ENCODE results near the gene TLCD2.
"Not testable (repeated sequence)": the region's sequence is repeated elsewhere in the genome, so short reads cannot be mapped to it uniquely, and the experiment has no call there.

TLCD2 gene

DNA sequence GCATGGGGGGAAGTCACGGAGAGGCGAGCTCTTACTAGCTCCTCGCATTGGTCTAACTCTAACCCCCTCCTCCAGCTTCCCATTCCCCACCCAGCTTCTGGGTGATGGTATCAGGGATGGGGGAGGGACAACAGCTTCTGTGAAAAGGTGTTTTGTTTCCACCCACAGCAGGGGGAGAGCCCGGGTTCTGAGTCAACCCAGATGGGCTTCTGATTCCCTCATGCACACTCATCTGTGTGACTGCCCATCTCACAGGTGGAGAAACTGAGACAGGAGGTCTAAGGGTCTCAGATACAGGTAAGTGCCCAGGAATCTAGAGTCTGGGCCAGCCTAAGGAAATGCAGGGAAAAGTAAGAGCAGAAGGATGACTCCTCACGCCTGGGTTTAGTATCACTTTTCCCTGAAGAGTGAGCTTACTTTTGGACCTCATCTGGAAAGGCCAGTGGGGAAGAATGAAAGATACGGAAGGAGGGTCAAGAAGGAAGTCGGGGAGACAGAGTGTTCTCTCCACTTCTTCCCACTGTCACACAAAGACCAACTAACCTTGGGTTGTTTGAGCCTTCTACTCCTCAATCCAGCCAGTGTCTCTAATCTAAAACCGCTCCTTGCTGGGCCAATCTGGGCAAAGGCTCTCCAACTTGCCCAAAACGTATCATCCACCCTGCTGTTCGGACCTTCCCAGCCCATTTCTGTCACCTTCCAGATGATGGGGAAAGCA lies 3.1 kb upstream of the TLCD2 start:
- DNase-seq, result no peak
- Histone ChIP-seq H3K4me3 (ENCODE audit: low read depth, low read length) (no peak overlapping the region), H3K27ac (no peak overlapping the region), H3K27me3 (ENCODE audit: insufficient read depth, low read depth, severe bottlenecking) (no peaks in the 10 kb centered on the region), H3K36me3 (no peaks in the 10 kb centered on the region), H3K9me3 (ENCODE audit: severe bottlenecking) (no peaks in the 10 kb centered on the region)
- TF ChIP-seq, protein P1, sequence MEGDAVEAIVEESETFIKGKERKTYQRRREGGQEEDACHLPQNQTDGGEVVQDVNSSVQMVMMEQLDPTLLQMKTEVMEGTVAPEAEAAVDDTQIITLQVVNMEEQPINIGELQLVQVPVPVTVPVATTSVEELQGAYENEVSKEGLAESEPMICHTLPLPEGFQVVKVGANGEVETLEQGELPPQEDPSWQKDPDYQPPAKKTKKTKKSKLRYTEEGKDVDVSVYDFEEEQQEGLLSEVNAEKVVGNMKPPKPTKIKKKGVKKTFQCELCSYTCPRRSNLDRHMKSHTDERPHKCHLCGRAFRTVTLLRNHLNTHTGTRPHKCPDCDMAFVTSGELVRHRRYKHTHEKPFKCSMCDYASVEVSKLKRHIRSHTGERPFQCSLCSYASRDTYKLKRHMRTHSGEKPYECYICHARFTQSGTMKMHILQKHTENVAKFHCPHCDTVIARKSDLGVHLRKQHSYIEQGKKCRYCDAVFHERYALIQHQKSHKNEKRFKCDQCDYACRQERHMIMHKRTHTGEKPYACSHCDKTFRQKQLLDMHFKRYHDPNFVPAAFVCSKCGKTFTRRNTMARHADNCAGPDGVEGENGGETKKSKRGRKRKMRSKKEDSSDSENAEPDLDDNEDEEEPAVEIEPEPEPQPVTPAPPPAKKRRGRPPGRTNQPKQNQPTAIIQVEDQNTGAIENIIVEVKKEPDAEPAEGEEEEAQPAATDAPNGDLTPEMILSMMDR (IDR thresholded peaks at IDR 0.05; ENCODE audit: low read depth, low read length), result no peak

DNA sequence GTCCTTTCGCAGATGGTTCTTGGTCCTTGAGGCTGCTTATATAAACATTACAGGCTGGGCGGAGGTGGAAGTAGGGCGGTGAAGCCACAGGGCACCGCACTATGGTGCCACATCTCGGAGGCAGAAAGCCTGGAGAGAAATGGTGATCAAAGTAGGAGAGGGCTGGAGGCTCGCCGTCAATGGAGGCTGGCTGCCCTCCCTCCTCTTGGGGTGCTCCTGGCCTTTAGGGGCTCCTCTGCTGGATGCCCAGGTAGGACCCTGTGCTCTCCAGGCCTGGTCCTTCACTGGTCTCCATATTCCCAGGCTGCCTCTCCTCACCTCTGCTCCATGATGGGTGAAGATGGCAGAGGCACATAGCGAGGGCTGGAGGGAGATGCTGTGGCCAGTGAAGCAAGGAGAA lies 2.1 kb upstream of the TLCD2 start:
- Histone ChIP-seq H3K9me3 (ENCODE audit: severe bottlenecking) (no peaks in the 10 kb centered on the region), H3K27me3 (ENCODE audit: insufficient read depth, low read depth, severe bottlenecking) (no peaks in the 10 kb centered on the region), H3K27ac (no peak overlapping the region), H3K4me3 (ENCODE audit: low read depth, low read length) (no peak overlapping the region), H3K36me3 (no peaks in the 10 kb centered on the region)
- TF ChIP-seq, protein P1 (IDR thresholded peaks at IDR 0.05; ENCODE audit: low read depth, low read length), result no peak
- no peak for DNase-seq

DNA sequence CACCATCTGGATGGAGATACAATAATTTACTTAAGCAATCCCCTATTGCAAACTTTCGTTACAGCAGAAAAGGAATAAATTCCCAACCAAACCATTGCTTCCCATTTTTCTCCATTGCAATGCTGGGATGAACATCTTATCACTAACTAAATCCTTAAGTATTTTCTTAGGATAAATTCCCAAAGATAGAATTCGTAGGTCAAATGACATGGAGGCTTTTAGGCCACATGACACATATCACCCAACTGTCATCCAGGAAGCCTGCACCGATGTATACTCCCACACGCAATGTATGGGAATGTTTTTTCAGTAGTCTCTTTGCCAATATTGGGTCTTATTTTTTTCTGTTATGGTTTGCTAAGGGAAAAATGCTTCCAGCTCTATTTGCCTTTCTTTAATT lies 1.6 kb upstream of the TLCD2 start:
- no peak overlapping the region for H3K4me3 ChIP-seq (ENCODE audit: low read depth, low read length)
- DNase-seq, result no peak
- no peak overlapping the region for H3K27ac ChIP-seq
- TF ChIP-seq, protein P1 (IDR thresholded peaks at IDR 0.05; ENCODE audit: low read depth, low read length), result no peak
- H3K36me3 ChIP-seq, result no peaks in the 10 kb centered on the region
- no peaks in the 10 kb centered on the region for H3K27me3 ChIP-seq (ENCODE audit: insufficient read depth, low read depth, severe bottlenecking)
- H3K9me3 ChIP-seq (ENCODE audit: severe bottlenecking), result no peaks in the 10 kb centered on the region

DNA sequence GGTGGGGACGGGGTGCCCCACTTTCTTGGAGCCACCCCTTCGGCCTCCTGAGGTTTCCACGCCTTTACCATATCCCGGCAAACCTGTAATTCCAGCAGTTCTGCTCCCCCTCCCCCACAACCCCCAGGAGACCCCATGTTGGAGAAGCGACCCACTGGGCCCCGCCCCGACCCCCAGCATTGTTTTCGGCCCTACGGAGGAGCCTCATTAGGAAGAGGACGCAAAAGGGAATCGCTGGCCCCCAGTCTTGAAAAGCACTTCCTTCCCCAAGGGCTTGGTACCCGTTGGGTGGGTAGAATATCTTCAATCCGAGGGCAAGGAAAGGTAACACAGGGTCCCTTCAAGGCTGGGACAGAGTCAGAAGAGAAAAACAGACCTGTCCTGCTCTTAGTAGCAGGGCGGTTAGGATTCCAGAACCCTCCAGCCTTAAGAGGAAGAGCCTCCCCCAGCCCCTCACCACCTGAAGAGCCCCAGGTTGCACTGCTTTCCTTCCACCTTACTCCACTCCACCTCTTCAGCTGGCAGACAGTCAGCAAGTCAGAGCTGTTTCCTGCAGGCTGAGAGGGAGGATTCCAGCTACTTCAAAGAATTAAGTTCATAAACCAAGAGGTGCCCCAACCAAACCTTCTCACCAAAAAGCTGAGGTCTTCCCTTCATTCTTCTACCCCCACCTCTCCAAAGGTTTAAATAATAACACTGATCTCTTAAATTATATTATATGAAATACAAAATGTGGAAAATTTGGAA lies 803 bp upstream of the TLCD2 start:
- Histone ChIP-seq H3K9me3 (ENCODE audit: severe bottlenecking) (no peaks in the 10 kb centered on the region), H3K36me3 (no peaks in the 10 kb centered on the region), H3K27ac (no peak overlapping the region), H3K27me3 (ENCODE audit: insufficient read depth, low read depth, severe bottlenecking) (no peaks in the 10 kb centered on the region), H3K4me3 (ENCODE audit: low read depth, low read length) (no peak overlapping the region)
- TF ChIP-seq, protein P1 (IDR thresholded peaks at IDR 0.05; ENCODE audit: low read depth, low read length), result no peak
- no peak for DNase-seq

DNA sequence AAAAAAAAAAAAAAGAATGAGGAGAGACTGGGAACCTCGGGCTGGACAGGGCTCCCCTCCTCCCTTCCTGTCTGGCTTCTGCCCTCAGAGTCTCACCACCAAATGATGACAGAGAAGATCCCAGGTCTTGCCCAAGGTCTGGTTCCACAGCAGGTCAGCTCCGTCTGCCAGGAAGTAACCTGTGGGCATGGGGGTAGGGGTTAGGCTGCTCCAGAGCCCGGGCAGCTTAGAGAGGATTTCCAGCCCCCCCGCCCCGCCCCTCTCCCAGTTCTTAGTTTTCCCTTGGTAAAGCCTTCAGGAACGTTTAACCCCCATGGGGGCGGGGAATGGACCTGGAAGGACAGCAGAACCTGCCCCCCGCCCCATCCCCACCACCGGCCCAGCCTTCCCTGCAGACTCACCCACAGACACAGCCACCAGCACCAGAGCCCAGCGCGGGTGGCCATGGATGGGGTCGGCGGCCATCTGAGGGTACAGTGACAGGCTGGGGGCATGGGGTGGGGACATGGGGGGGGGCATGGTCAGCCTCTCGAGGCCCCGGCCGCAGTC lies 700 bp downstream of the TLCD2 start:
- H3K9me3 ChIP-seq (ENCODE audit: severe bottlenecking), result no peaks in the 10 kb centered on the region
- peak; percentile 69 for DNase-seq
- no peaks in the 10 kb centered on the region for H3K36me3 ChIP-seq
- H3K27ac ChIP-seq, result no peak overlapping the region
- peak overlapping the region; percentile 68 for H3K4me3 ChIP-seq (ENCODE audit: low read depth, low read length)
- TF ChIP-seq, protein P1 (IDR thresholded peaks at IDR 0.05; ENCODE audit: low read depth, low read length), result no peak
- no peaks in the 10 kb centered on the region for H3K27me3 ChIP-seq (ENCODE audit: insufficient read depth, low read depth, severe bottlenecking)

DNA sequence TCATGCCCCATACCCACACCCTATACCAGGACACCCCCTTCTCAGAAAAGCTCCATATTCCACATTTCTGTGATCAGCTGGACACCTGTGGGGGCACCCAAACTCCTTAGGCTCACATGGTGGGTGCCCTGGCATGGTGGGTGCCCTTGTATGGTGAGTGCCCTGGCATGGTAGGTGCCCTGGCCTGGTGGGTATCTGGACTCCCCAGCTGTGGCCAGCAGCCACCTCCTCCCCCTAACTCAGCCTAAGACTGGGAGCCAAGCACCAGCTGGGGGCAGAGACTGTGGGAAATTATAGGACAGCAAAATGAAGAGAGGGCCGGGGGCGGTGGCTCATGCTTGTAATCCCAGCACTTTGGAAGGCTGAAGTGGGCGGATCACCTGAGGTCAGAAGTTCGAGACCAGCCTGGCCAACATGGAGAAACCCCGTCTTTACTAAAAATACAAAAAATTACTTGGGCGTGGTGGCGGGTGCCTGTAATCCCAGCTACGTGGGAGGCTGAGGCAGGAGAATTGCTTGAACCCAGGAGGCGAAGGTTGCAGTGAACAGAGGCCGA lies 1.3 kb downstream of the TLCD2 start:
- H3K36me3 ChIP-seq; H3K27me3 ChIP-seq (ENCODE audit: insufficient read depth, low read depth, severe bottlenecking); H3K27ac ChIP-seq: not testable (repeated sequence)

More for the DNA sequence above, 1.3 kb downstream of the TLCD2 start:
- DNase-seq; H3K9me3 ChIP-seq (ENCODE audit: severe bottlenecking): not testable (repeated sequence)
- H3K4me3 ChIP-seq (ENCODE audit: low read depth, low read length), result peak overlapping the region; percentile 68; the same call in 1 of the 2 replicates

Data from WERI-Rb-1 (cell line).